ENCODE results near the gene ENPP6.

ENPP6 gene

DNA sequence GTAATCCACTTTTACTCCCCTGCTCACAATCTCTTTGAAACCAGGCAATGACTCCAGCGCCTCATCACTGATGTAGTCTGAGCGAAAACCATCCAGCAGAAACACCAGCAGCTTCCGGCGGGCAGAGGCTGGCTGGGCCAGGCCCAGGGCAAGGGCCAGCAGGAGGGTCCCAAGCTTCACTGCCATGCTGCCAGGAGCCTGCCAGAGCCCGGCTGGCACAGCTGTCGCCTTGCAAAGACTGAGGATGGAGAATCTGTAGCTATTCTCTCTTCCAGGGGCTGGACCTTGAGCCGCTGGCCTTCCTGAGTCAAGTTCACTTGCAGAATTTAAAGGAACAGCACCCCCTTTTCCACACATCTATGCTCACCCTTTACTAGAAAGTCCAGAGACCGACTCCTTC is at the start of gene ENPP6:
Gene ENPP6 (minus strand): TSS at position 240 of the 400 bp plus-strand sequence. CDS start 54 bp downstream, at position 186.
- DNase-seq (ENCODE audit: low read depth), result no peak
- H3K4me3 ChIP-seq (ENCODE audit: low read depth, low read length), result no peak within 1 kb of the TSS
- TF ChIP-seq, protein P1, sequence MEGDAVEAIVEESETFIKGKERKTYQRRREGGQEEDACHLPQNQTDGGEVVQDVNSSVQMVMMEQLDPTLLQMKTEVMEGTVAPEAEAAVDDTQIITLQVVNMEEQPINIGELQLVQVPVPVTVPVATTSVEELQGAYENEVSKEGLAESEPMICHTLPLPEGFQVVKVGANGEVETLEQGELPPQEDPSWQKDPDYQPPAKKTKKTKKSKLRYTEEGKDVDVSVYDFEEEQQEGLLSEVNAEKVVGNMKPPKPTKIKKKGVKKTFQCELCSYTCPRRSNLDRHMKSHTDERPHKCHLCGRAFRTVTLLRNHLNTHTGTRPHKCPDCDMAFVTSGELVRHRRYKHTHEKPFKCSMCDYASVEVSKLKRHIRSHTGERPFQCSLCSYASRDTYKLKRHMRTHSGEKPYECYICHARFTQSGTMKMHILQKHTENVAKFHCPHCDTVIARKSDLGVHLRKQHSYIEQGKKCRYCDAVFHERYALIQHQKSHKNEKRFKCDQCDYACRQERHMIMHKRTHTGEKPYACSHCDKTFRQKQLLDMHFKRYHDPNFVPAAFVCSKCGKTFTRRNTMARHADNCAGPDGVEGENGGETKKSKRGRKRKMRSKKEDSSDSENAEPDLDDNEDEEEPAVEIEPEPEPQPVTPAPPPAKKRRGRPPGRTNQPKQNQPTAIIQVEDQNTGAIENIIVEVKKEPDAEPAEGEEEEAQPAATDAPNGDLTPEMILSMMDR (conservative IDR thresholded peaks at IDR 0.05; ENCODE audit: low read depth, low read length), result no peak

DNA sequence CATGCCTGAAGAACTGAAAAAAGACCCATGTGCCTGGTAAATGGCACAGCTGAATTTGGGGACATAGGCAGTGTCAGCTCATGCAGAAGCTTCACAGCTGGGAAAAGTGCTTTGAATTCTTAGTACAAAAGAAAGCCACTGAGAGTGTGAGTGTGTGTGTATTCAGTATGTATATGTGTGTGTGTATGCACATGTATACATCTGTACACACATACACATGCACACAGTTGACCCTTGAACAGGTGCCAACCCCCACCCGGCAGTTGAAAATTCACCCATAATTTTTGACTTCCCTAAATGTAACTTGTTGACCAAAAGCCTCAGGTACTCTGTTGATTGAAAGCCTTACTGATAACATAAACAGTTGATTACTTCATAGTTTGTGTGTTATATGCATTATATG is 49.5 kb upstream of the ENPP6 start:
- TF ChIP-seq, protein P1 (conservative IDR thresholded peaks at IDR 0.05; ENCODE audit: low read depth, low read length), result no peak
- no peak for DNase-seq (ENCODE audit: low read depth)
- no peak overlapping the region for H3K4me3 ChIP-seq (ENCODE audit: low read depth, low read length)

DNA sequence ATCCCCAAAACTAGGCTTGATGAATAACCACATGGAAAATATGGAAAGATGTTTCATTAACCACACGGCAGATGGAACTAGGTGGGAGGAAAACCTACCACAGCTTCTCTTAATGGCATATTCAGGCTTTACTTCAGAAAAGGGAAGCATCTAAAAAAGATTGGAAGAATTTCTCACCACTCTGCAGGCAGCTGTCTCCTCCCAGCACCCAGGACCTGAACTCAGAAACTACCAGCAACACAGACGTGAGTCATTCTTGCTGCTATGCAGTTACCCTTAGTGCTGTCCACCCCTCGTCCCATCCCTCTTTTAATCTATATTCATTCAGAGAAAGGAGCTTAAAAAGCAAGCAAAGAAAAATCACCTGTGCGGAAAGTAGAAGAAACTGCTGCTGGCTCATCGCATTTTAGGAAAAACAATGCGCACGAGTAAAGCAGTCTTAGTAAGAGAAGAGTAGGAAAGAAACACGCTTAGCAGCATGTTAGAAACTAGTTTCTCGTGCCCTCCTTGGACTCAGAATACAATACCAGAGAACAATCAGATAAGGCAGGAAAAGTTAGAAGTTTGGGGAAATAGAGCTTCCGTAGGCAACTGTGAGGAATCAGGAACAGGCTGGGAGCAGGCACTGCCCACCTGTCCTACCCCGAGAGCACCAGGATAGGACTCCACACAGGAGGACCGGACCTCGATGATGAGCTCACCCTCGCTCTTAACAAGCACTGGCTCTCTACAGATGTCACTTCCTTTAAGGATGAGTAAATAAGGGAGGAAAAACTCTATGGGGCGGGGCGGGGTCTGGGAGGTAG is 48.1 kb upstream of the ENPP6 start:
- TF ChIP-seq, protein P1 (conservative IDR thresholded peaks at IDR 0.05; ENCODE audit: low read depth, low read length), result no peak
- peak; percentile 85 for DNase-seq (ENCODE audit: low read depth)
- no peak overlapping the region for H3K4me3 ChIP-seq (ENCODE audit: low read depth, low read length)

DNA sequence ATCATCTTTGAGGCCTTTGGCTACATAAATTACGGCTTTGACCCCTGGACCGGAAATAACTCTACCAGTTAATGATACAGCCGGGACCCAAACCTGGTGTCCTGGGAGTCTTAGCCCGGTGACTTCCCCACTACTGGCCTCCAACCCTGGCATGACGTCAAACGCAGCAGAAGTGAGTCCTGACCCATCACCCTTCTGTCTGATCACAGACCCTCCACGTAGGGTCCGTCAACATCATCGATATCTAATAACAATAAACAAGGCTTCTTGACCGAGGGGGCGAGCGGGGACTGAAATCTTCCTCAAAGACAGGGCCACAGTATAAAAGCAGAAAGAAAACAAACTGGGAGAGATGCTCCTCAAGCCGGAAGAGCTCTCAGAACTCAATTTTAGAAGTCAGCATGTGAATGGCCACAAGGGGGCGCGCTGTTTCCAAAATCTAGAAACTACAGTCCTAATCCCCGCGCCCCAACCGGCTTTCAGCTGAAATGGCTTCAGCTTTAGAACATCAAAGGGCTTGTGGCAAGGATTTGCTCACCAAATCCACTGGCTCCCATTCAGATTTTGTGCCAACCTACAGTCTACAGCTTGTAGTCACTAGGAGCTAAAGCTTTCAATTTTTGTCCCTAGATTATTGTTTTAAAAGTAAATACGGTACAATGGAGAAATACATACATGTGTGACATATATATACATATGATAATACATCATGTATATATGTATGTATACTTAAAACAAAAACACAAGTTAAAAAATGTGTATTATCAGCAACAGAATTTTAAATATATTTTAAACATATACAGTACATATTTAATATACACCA is 46.4 kb upstream of the ENPP6 start:
- DNase-seq (ENCODE audit: low read depth), result peak; percentile 95
- H3K4me3 ChIP-seq (ENCODE audit: low read depth, low read length), result no peak overlapping the region
- TF ChIP-seq, protein P1 (conservative IDR thresholded peaks at IDR 0.05; ENCODE audit: low read depth, low read length), result peak; percentile 86

DNA sequence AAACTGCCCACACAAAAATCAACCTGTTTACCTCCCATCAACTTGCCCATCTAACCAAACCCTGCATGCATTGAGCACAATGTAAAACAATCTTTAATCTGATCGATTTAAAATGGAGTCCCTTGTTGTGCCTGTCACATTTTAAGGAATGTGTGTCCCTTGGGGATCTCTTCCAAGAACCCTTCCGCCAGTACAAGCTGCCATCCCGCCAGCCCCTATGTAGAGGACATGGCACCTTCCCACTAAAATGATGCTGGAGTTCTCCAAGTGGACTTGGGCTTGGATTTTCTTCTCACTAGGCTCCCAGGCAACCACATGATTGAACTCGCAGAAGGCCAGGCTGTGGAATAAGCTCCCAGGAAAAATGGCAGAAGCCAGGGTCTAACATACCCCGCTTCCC is 45.8 kb upstream of the ENPP6 start:
- TF ChIP-seq, protein P1 (conservative IDR thresholded peaks at IDR 0.05; ENCODE audit: low read depth, low read length), result no peak
- no peak overlapping the region for H3K4me3 ChIP-seq (ENCODE audit: low read depth, low read length)
- no peak for DNase-seq (ENCODE audit: low read depth)

DNA sequence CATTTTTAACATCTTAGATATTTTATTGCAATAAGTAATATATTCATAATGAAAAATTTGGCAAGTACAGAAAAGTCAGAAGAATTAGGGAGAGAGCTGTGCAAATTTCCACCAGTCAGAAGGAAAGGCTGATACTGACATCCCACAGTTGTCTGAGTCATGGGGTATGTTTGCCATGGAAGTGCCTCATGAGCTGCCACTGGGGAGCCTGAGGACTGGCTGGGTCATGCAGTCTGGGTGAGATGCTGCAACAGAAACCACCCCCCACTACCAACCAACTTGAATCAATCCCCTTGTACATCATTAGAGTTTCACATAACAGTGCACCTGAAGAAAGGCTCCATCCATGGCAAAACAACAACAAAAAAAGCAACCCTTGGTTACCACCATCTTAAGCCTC is 45.2 kb upstream of the ENPP6 start:
- DNase-seq (ENCODE audit: low read depth), result peak; percentile 51
- TF ChIP-seq, protein P1 (conservative IDR thresholded peaks at IDR 0.05; ENCODE audit: low read depth, low read length), result no peak
- H3K4me3 ChIP-seq (ENCODE audit: low read depth, low read length), result no peak overlapping the region

Data from choroid plexus epithelial cell (primary cell).